Psoas muscle (tissue), 8 donors: ENCODE measurements around the gene LRRC4C. TPM values are rescaled to one million over a fixed set of nuclear protein-coding genes. Genes with fewer than 3 reads are reported as not detected.

Experiments
- ATAC-seq, 4 donors: fragments of 200-7000 bp; cut with Tn5 transposase; one replicate each; pipeline ENCODE4 v1.9.1; 2020; ENCODE audit warnings: moderate library complexity in 3 of 4, mild to moderate bottlenecking in 2 of 4
- DNase-seq, 2 donors: peaks; one replicate each; pipeline ENCODE4 v3.0.0-alpha.2; 2020
- H3K27ac ChIP-seq: fragments of 200-600 bp; one replicate; pipeline ENCODE4 v1.8.0; 2022
- H3K27me3 ChIP-seq, 3 donors: fragments of 200-600 bp in 1 of 3; one replicate each; pipeline versions ENCODE4 v1.6.1 to v1.8.0; 2013 to 2022; ENCODE audit warnings: low read length in 2 of 3, mild to moderate bottlenecking in 2 of 3, moderate library complexity in 1 of 3; ENCODE audit not compliant: insufficient read depth in 3 of 3
- H3K36me3 ChIP-seq, 2 donors: fragments of 200-600 bp in 1 of 2; one replicate each; pipeline versions ENCODE4 v1.6.1 to v1.8.0; 2013 to 2022; ENCODE audit warnings: low read depth in 1 of 2, mild to moderate bottlenecking in 1 of 2, moderate library complexity in 1 of 2; ENCODE audit not compliant: insufficient read depth in 1 of 2
- H3K4me1 ChIP-seq: fragments of 200-600 bp; one replicate; pipeline ENCODE4 v1.8.0; 2022
- H3K4me3 ChIP-seq: fragments of 200-600 bp; one replicate; pipeline ENCODE4 v1.8.0; 2022; ENCODE audit warnings: mild to moderate bottlenecking
- H3K9me3 ChIP-seq: fragments of 200-600 bp; one replicate; pipeline ENCODE4 v1.8.0; 2022
- CTCF ChIP-seq: fragments of 200-600 bp; IDR thresholded peaks from one replicate; pipeline ENCODE4 v1.8.0; 2022; ENCODE audit warnings: antibody characterized with exemption
- WGBS, 3 donors: extraction: QIAGEN DNeasy Blood & Tissue Kit; methylation state at CpG; one replicate each; pipeline versions ENCODE4 v1.1.6 to v1.1.7; 2013; 5-methylcytosine and 5-hydroxymethylcytosine counted together
- intact Hi-C, 2 donors: fragments of 100-400 bp; cut with DNase I; formaldehyde crosslinking; loops; one replicate each; pipeline versions ENCODE4 v1.11.0 to v1.14.2; 2022
- polyA plus RNA-seq, 3 donors: library from polyadenylated mRNA; stranded (reverse); fragments of 200-250 nt; gene quantifications; one replicate each; pipeline ENCODE4 v1.2.3, GENCODE V29; 2013
- total RNA-seq, 4 donors: library from RNA; stranded (reverse); fragmentation: NEBNext Ultra II Directional in 2 of 4; extraction: Animal tissue kit (Norgen Biotek cat#: 25700) in 2 of 4; gene quantifications; one replicate each; pipeline versions ENCODE4 v1.2.1 to v1.2.4, GENCODE V29; 2021 to 2023
- donor health status: healthy with polysubstance abuse.
- donor health status: DM: no; HTN: no; CAD: no; lungs with moderate emphysema.
- donor health status: Bipolar disorder and iron deficiency.
- donor health status: healthy.
- donor health status: DM: yes; HTN: yes; CAD: no.
- donor health status: DM: no; HTN: no; CAD: no.
- donor health status: DM: no; HTN: no; CAD: no.
- donor health status: DM: yes; HTN: yes; CAD: no.

Gene LRRC4C
- total and polyA plus RNA-seq, 7 donors: 0.04 to 0.34 (median 0.12) TPM; not detected in 1

- Histone ChIP-seq H3K27me3 (no peaks in the 10 kb centered on the region), H3K4me3 (no peak overlapping the region), H3K27ac (no peak overlapping the region), H3K36me3 (no peaks in the 10 kb centered on the region), H3K4me1 (no peaks in the 10 kb centered on the region), H3K9me3 (no peaks in the 10 kb centered on the region)
- TF ChIP-seq CTCF: no peak
- intact Hi-C loops: no loop called here
- DNase-seq: no peak
- ATAC-seq: no peak
- WGBS, 3 donors: 87 to 90% (median 89%) methylated on average over 14 of the region's 14 CpGs
Observed at GRCh38 chr11:41190437-41191082, 268.9 kb downstream of the LRRC4C start.

GRCh38 chr11:41189701-41190436, 269.6 kb downstream of the LRRC4C start:
- 38 to 44% (median 41%) methylated on average over 4 of the region's 4 CpGs for WGBS, 3 donors
- no peak for TF ChIP-seq CTCF
- Histone ChIP-seq H3K27me3 (no peaks in the 10 kb centered on the region), H3K4me1 (no peaks in the 10 kb centered on the region), H3K9me3 (no peaks in the 10 kb centered on the region), H3K36me3 (no peaks in the 10 kb centered on the region), H3K4me3 (no peak overlapping the region), H3K27ac (no peak overlapping the region)
- intact Hi-C loops: no loop called here
- ATAC-seq (no peak), DNase-seq (no peak)

GRCh38 chr11:41177791-41178190, 281.7 kb downstream of the LRRC4C start:
- intact Hi-C loops: no loop called here
- no peaks in the 10 kb centered on the region for H3K4me1 ChIP-seq
- no peak overlapping the region for H3K4me3 ChIP-seq
- H3K9me3 ChIP-seq: peaks cover 6% of the 10 kb centered on the region
- no peaks in the 10 kb centered on the region for H3K27me3 ChIP-seq
- no peak overlapping the region for H3K27ac ChIP-seq
- ATAC-seq (no peak), DNase-seq (no peak)
- H3K36me3 ChIP-seq: no peaks in the 10 kb centered on the region
- TF ChIP-seq CTCF: no peak
- 75 to 82% (median 79%) methylated on average over 4 of the region's 4 CpGs for WGBS, 3 donors

GRCh38 chr11:41175304-41175972, 284.0 kb downstream of the LRRC4C start:
- TF ChIP-seq CTCF: no peak
- H3K4me1 ChIP-seq: no peaks in the 10 kb centered on the region
- H3K4me3 ChIP-seq: no peak overlapping the region
- H3K27me3 ChIP-seq: no peaks in the 10 kb centered on the region
- H3K27ac ChIP-seq: no peak overlapping the region
- intact Hi-C loops: no loop called here
- no peaks in the 10 kb centered on the region for H3K36me3 ChIP-seq
- DNase-seq (no peak), ATAC-seq (no peak)
- 43 to 50% (median 46%) methylated on average over 1 of the region's 1 CpG for WGBS, 3 donors
- peaks cover 6% of the 10 kb centered on the region for H3K9me3 ChIP-seq
